ENCODE results near the gene PORCN. TPM values are rescaled to one million over a fixed set of nuclear protein-coding genes. Genes with fewer than 3 reads are reported as not detected.

The PORCN gene
- total and polyA plus RNA-seq, 9 of the 15 experiments (the other 6 are each of a cell fraction or from before 2014, with no cell fraction given): 0.34 to 5.1 (median 2.8) TPM

GRCh38 chrX:48477960-48478755 lies 30.6 kb upstream of the PORCN start:
- intact Hi-C loops (cut with micrococcal nuclease) (no loop called here), in situ Hi-C loops (cut with MboI) (loop anchor here (25.0 kb wide), 1 partner anchor 616 kb away; no protein-coding TSS in a partner anchor)
- H3K4me1 ChIP-seq (replicated peaks in 1 of 2; ENCODE audit: control insufficient read depth in 2 of 2, insufficient read depth in 2 of 2, low read length in 2 of 2): peaks cover 5 to 24% of the 10 kb centered on the region in 2 experiments; a peak in 4 of 5 replicates
- no TSS peak for BruUV-seq (replicated peaks)
- H3K9me1 ChIP-seq (ENCODE audit: control insufficient read depth, insufficient read depth, low read length): peaks cover 4% of the 10 kb centered on the region
- CTCF ChIA-PET (ENCODE audit: low intra/inter-chr PET ratio): no interaction called here
- no peak for FAIRE-seq
- H3K36me3 ChIP-seq (ENCODE audit: control insufficient read depth, insufficient read depth, low read length): peaks cover 56% of the 10 kb centered on the region; the same call in 2 of the 3 replicates
- H3K9ac ChIP-seq (ENCODE audit: insufficient read depth in 1 of 2, low read depth in 2 of 2, low read length in 2 of 2): peak overlapping the region in 1 of 2 experiments; percentile 58; a peak in 2 of 4 replicates
- no peaks in the 10 kb centered on the region for H4K20me1 ChIP-seq (replicated peaks; ENCODE audit: control insufficient read depth, insufficient read depth, low read length)
- no peak overlapping the region; the same call in 1 of the 2 replicates for H3K4me3 ChIP-seq
- no peak overlapping the region for H3K4me2 ChIP-seq (ENCODE audit: insufficient read depth, low read length)
- 87% methylated on average over 18 of the region's 19 CpGs for whole genome bisulfite sequencing (ENCODE audit: insufficient coverage, low coverage, missing lambda C conversion rate)
- no peak for TF ChIP-seq SMARCC2 (IDR thresholded peaks at IDR 0.05; ENCODE audit: low read depth)
- peak; percentile 40; the same call in 1 of the 2 replicates for TF ChIP-seq RBFOX2 (IDR thresholded peaks at IDR 0.05; ENCODE audit: low read depth, low read length)
- no peak for TF ChIP-seq CREM (IDR thresholded peaks at IDR 0.05; ENCODE audit: low read depth)
- H3K79me2 ChIP-seq (ENCODE audit: control insufficient read depth, insufficient read depth, low read length): peaks cover 48% of the 10 kb centered on the region
- no peak for DNase-seq (ENCODE audit: extremely low read depth in 1 of 4, low spot score in 3 of 4)
- no peak overlapping the region for H2AFZ ChIP-seq (ENCODE audit: low read depth, low read length)
- POLR2A ChIA-PET: no interaction called here
- ATAC-seq: no peak
- no peaks in the 10 kb centered on the region for H3K27me3 ChIP-seq (ENCODE audit: control insufficient read depth in 2 of 2, insufficient read depth in 2 of 2, low read length in 2 of 2)
- no peak overlapping the region for H3K27ac ChIP-seq (ENCODE audit: extremely low read depth, low read depth, low read length)
- H3K9me3 ChIP-seq (replicated peaks; ENCODE audit: control insufficient read depth, insufficient read depth, low read depth, low read length): no peaks in the 10 kb centered on the region

GRCh38 chrX:48478806-48479205 lies 30.0 kb upstream of the PORCN start:
- H3K9ac ChIP-seq (ENCODE audit: insufficient read depth in 1 of 2, low read depth in 2 of 2, low read length in 2 of 2): no peak overlapping the region
- intact Hi-C loops (cut with micrococcal nuclease): no loop called here

More at GRCh38 chrX:48478806-48479205, 30.0 kb upstream of the PORCN start:
- CTCF ChIA-PET (ENCODE audit: low intra/inter-chr PET ratio): no interaction called here
- H3K79me2 ChIP-seq (ENCODE audit: control insufficient read depth, insufficient read depth, low read length): peaks cover 48% of the 10 kb centered on the region
- peaks cover 61% of the 10 kb centered on the region; the same call in 2 of the 3 replicates for H3K36me3 ChIP-seq (ENCODE audit: control insufficient read depth, insufficient read depth, low read length)
- no peak overlapping the region for H3K27ac ChIP-seq (ENCODE audit: extremely low read depth, low read depth, low read length)
- no TSS peak for BruUV-seq (replicated peaks)
- H3K9me1 ChIP-seq (ENCODE audit: control insufficient read depth, insufficient read depth, low read length): peaks cover 4% of the 10 kb centered on the region
- no peak overlapping the region for H2AFZ ChIP-seq (ENCODE audit: low read depth, low read length)
- WGBS (ENCODE audit: insufficient coverage, low coverage, missing lambda C conversion rate): 83% methylated on average over 3 of the region's 5 CpGs
- no peak overlapping the region for H3K4me2 ChIP-seq (ENCODE audit: insufficient read depth, low read length)
- FAIRE-seq: no peak
- no peaks in the 10 kb centered on the region for H3K9me3 ChIP-seq (replicated peaks; ENCODE audit: control insufficient read depth, insufficient read depth, low read depth, low read length)
- H3K4me3 ChIP-seq: no peak overlapping the region
- no peak for DNase-seq (ENCODE audit: extremely low read depth in 1 of 4, low spot score in 3 of 4)
- ATAC-seq: no peak
- peaks cover 3 to 18% of the 10 kb centered on the region in 2 experiments; a peak in 4 of 5 replicates for H3K4me1 ChIP-seq (replicated peaks in 1 of 2; ENCODE audit: control insufficient read depth in 2 of 2, insufficient read depth in 2 of 2, low read length in 2 of 2)
- POLR2A ChIA-PET: interaction anchor here (0.8 kb wide), 1 partner anchor 49 kb away, joined by 3 read pairs; no protein-coding TSS in a partner anchor
- TF ChIP-seq KAT7 (CRISPR knock-in tag; IDR thresholded peaks at IDR 0.05; ENCODE audit: borderline replicate concordance): no peak
- no peak for TF ChIP-seq ZNF79 (CRISPR knock-in tag; IDR thresholded peaks at IDR 0.05; ENCODE audit: low read depth)
- TF ChIP-seq ZNF316 (IDR thresholded peaks at IDR 0.05): no peak
- TF ChIP-seq U2AF1 (optimal IDR thresholded peaks at IDR 0.05; ENCODE audit: low read depth, low read length): no peak
- TF ChIP-seq POLR2AphosphoS5 (IDR thresholded peaks at IDR 0.05; ENCODE audit: control insufficient read depth, insufficient read depth, low read depth, low read length): no peak
- TF ChIP-seq ZNF431 (CRISPR knock-in tag; IDR thresholded peaks at IDR 0.05): no peak
- TF ChIP-seq CHCHD3 (CRISPR knock-in tag; IDR thresholded peaks at IDR 0.05): no peak
- H4K20me1 ChIP-seq (replicated peaks; ENCODE audit: control insufficient read depth, insufficient read depth, low read length): no peaks in the 10 kb centered on the region
- in situ Hi-C loops (cut with MboI): loop anchor here (25.0 kb wide), 1 partner anchor 617 kb away; no protein-coding TSS in a partner anchor
- no peaks in the 10 kb centered on the region for H3K27me3 ChIP-seq (ENCODE audit: control insufficient read depth in 2 of 2, insufficient read depth in 2 of 2, low read length in 2 of 2)
